Common myeloid progenitor, CD34-positive (primary cell): Measurements from ENCODE around the gene BORCS5.
"Not testable (repeated sequence)": the region's sequence is repeated elsewhere in the genome, so short reads cannot be mapped to it uniquely, and the experiment has no call there.

ENCODE experiments used
- CTCF ChIA-PET: fragments of 350-600 bp; sonication (Branson Sonifier 250); formaldehyde crosslinking; loops from one replicate; lab custom pipeline; 2021; ENCODE audit warnings: antibody characterized with exemption; lab: Charles Lee
- POLR2A ChIA-PET: fragments of 350-600 bp; sonication (Branson Sonifier 250); formaldehyde crosslinking; loops from one replicate; lab custom pipeline; 2021; ENCODE audit warnings: antibody characterized with exemption; lab: Charles Lee
- DNase-seq, 3 donors: peaks; one replicate each; pipeline versions ENCODE4 v3.0.0 to v3.0.0-alpha.2; 2013
- H3K27ac ChIP-seq, 2 experiments: 1 replicate in 1 of 2; 2 replicates in 1 of 2; pipeline ENCODE4 v1.7.0; 2013; ENCODE audit warnings: inconsistent platforms in 2 of 2, low read length in 2 of 2, mild to moderate bottlenecking in 2 of 2, low read depth in 1 of 2, moderate library complexity in 1 of 2; ENCODE audit not compliant: severe bottlenecking in 2 of 2, insufficient read depth in 1 of 2, poor library complexity in 1 of 2
- H3K27me3 ChIP-seq, 5 experiments: replicated peaks in 2 of 5; 1 replicate in 3 of 5; 2 replicates in 2 of 5; pipeline versions ENCODE4 v1.6.1 to v1.7.0; 2013; ENCODE audit warnings: low read length in 4 of 5, mild to moderate bottlenecking in 2 of 5, moderate library complexity in 2 of 5, inconsistent platforms in 1 of 5; ENCODE audit not compliant: insufficient read depth in 5 of 5, control insufficient read depth in 4 of 5
- H3K36me3 ChIP-seq, 4 experiments: 1 replicate in 2 of 4; 2 replicates in 2 of 4; pipeline versions ENCODE4 v1.6.1 to v1.7.0; 2013; ENCODE audit warnings: low read length in 3 of 4, control low read depth in 1 of 4, mild to moderate bottlenecking in 1 of 4; ENCODE audit not compliant: control insufficient read depth in 4 of 4, insufficient read depth in 4 of 4
- H3K4me1 ChIP-seq, 4 experiments: 1 replicate in 3 of 4; 2 replicates in 1 of 4; pipeline versions ENCODE4 v1.6.1 to v1.7.1; 2013; ENCODE audit warnings: low read length in 3 of 4, mild to moderate bottlenecking in 3 of 4, control low read depth in 1 of 4, inconsistent platforms in 1 of 4, moderate library complexity in 1 of 4; ENCODE audit not compliant: control insufficient read depth in 4 of 4, insufficient read depth in 4 of 4; ENCODE audit errors: control extremely low read depth in 1 of 4
- H3K4me3 ChIP-seq, 7 experiments: 1 replicate in 4 of 7; 2 replicates in 3 of 7; pipeline versions ENCODE4 v1.5.1 to v1.7.0; 2013; ENCODE audit warnings: mild to moderate bottlenecking in 7 of 7, low read length in 6 of 7, moderate library complexity in 6 of 7, inconsistent platforms in 2 of 7, low read depth in 2 of 7, control low read depth in 1 of 7; ENCODE audit not compliant: insufficient read depth in 4 of 7, control insufficient read depth in 1 of 7; ENCODE audit errors: extremely low read depth in 1 of 7
- H3K9me3 ChIP-seq, 5 experiments: 1 replicate in 4 of 5; 2 replicates in 1 of 5; pipeline versions ENCODE4 v1.6.1 to v1.7.1; 2013; ENCODE audit warnings: low read length in 4 of 5, mild to moderate bottlenecking in 2 of 5, inconsistent platforms in 1 of 5, low read depth in 1 of 5, moderate library complexity in 1 of 5; ENCODE audit not compliant: control insufficient read depth in 4 of 5, insufficient read depth in 2 of 5; ENCODE audit errors: control extremely low read depth in 1 of 5
- WGBS: methylation state at CpG from one replicate; pipeline ENCODE4 v1.1.5; 2013; ENCODE audit not compliant: insufficient coverage; 5-methylcytosine and 5-hydroxymethylcytosine counted together

Gene BORCS5

DNA sequence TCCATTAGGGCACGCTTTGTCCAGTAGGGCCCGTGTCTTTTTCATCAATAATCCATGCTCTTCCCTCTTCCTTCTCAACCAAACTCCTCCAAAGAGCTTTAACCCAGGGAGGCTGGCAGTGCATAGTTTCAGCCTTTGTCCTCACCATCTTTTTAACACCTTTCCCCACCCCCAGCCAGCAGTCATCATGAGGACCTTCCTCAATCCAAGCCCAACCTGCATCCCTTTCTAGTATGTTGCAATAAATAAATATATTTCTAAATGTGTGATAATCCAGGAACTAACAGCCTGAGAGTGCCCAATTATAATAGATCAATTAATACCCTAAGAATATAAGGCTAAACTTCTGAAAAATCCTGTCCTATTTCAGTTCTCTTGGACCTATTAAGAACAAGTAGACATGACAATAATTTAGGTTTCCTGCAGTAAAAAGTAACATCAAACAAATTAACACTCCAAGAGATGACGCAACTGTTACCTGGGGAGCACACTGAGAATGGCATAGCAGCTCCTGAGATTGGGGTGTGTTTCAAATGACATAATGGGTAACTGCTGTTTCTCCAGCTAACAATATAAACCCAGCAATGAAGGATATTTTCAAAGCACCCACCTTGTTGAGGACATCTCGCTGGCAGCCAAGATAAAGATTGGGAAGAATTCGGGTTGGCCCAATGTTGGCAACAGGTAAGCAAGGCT, 143.2 kb downstream of the BORCS5 start:
- ChIA-PET CTCF (no interaction called here), POLR2A (no interaction called here)
- Histone ChIP-seq H3K4me3 (no peak overlapping the region), H3K9me3 (no peaks in the 10 kb centered on the region), H3K36me3 (no peaks in the 10 kb centered on the region), H3K27me3 (no peaks in the 10 kb centered on the region), H3K27ac (no peak overlapping the region), H3K4me1 (no peaks in the 10 kb centered on the region)
- no peak for DNase-seq
- 100% methylated on average over 4 of the region's 5 CpGs for WGBS

DNA sequence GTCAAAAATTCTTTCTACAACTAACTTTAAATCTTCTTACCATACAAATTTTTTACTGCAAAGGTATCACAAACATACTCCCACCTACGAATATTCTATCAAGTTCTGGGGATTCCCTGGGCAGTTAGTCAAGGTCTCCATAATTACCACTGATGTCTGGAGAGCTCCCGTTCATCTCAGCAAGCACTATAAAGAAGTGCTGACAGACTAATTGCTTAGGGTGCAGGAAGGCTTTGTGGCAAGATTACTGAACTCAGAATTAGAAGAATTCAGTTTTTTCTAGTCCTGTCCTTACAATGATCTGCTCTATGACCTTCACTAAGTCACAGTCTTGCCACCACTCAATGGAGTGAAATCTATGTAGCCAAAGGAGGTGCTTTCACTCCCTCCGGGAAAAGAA, 144.2 kb downstream of the BORCS5 start:
- Histone ChIP-seq H3K4me3 (no peak overlapping the region), H3K27me3 (no peaks in the 10 kb centered on the region), H3K36me3 (no peaks in the 10 kb centered on the region), H3K4me1 (no peaks in the 10 kb centered on the region), H3K9me3 (no peaks in the 10 kb centered on the region), H3K27ac (no peak overlapping the region)
- 80% methylated on average over 1 of the region's 3 CpGs for WGBS
- POLR2A ChIA-PET = no interaction called here
- CTCF ChIA-PET = no interaction called here
- no peak for DNase-seq

DNA sequence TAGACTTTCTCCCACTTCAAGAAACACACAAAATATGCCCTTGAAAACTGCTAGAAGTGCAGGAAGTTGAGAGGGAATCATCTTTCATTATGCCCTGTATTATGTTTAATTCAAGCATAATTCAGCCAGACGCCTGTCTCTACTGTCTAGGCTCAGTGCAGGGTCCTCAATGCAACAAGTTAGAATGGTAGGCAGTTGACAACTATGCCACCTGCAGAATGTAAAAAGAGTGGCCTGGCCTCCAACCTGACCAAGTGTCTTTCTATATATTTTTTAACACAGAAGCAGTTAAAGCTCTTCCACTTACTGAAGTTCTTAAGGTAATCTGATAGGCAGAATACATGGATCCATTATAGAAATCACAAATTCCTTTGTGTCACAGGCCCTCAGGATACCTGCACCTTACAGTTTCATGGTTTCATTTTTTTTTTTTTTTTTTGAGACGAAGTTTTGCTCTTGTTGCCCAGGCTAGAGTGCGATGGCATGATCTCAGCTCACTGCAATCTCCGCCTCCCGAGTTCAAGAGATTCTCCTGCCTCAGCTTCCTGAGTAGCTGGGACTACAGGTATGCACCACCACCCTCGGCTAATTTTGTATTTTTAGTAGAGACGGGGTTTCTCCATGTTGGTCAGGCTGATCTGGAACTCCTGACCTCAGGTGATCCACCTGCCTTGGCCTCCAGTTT, 145.4 kb downstream of the BORCS5 start:
- H3K36me3 ChIP-seq, DNase-seq, H3K4me1 ChIP-seq, H3K9me3 ChIP-seq, CTCF ChIA-PET, H3K27me3 ChIP-seq, H3K4me3 ChIP-seq, H3K27ac ChIP-seq: not testable (repeated sequence)
- 97% methylated on average over 5 of the region's 7 CpGs for WGBS
- POLR2A ChIA-PET = interaction anchor here (0.6 kb wide), 1 partner anchor 25 kb away, joined by 3 read pairs; no protein-coding TSS in a partner anchor

DNA sequence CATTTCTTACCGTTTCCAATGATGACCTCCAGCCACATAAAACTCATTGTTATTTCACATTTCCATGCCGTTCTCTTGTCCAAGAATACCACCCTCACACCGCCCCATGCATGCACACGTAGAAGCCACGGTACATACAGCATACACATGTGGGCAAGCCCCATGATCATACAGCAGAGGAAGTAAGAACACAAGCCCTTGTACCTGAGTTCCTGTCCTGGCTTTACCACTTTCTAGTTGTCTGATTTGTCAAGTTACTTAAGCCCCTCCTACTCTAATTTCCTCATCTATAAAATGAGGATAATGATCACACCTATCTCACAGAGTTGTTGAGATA, 145.9 kb downstream of the BORCS5 start:
- no peak for DNase-seq
- ChIA-PET POLR2A (interaction anchor here (0.6 kb wide), 1 partner anchor 25 kb away, joined by 3 read pairs; no protein-coding TSS in a partner anchor), CTCF (no interaction called here)
- Histone ChIP-seq H3K4me3 (no peak overlapping the region), H3K27me3 (no peaks in the 10 kb centered on the region), H3K4me1 (no peaks in the 10 kb centered on the region), H3K36me3 (no peaks in the 10 kb centered on the region), H3K27ac (no peak overlapping the region), H3K9me3 (no peaks in the 10 kb centered on the region)
- 99% methylated on average over 5 of the region's 5 CpGs for WGBS

DNA sequence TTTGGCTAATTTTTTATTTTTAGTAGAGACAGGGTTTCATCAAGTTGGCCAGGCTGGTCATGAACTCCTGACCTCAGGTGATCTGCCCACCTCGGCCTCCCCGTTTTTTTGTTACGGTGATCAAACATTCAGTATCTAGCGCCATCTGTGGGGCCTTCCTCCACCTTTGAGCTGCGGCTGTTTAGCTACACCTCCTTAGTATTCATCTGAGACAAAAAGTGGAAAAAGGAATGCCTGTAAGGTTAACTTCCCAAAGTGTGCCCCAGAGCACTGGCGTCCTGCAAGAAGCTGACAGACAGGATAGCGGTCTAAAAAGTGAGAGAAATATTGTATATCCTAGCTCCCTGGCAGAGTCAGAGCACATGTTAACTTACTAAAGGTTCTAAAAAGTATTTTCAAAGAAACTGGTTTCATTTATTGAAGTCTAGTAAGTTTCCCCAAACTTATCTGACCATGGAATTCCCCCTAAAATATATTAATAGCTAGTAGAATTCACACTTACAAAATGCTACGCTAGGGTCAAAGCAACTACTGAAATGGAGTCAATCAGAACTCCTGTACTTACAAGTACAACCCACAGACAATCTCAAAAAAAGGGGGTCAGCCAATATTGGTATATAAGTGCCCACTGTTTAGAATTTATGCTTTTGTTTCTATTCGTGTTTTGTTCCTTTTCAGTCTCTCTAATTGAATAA, 146.7 kb downstream of the BORCS5 start:
- CTCF ChIA-PET = no interaction called here
- WGBS = 100% methylated on average over 3 of the region's 9 CpGs
- Histone ChIP-seq H3K27ac (no peak overlapping the region), H3K4me1 (no peaks in the 10 kb centered on the region), H3K27me3 (no peaks in the 10 kb centered on the region), H3K36me3 (no peaks in the 10 kb centered on the region), H3K9me3 (no peaks in the 10 kb centered on the region), H3K4me3 (no peak overlapping the region)
- no peak for DNase-seq
- POLR2A ChIA-PET = no interaction called here

DNA sequence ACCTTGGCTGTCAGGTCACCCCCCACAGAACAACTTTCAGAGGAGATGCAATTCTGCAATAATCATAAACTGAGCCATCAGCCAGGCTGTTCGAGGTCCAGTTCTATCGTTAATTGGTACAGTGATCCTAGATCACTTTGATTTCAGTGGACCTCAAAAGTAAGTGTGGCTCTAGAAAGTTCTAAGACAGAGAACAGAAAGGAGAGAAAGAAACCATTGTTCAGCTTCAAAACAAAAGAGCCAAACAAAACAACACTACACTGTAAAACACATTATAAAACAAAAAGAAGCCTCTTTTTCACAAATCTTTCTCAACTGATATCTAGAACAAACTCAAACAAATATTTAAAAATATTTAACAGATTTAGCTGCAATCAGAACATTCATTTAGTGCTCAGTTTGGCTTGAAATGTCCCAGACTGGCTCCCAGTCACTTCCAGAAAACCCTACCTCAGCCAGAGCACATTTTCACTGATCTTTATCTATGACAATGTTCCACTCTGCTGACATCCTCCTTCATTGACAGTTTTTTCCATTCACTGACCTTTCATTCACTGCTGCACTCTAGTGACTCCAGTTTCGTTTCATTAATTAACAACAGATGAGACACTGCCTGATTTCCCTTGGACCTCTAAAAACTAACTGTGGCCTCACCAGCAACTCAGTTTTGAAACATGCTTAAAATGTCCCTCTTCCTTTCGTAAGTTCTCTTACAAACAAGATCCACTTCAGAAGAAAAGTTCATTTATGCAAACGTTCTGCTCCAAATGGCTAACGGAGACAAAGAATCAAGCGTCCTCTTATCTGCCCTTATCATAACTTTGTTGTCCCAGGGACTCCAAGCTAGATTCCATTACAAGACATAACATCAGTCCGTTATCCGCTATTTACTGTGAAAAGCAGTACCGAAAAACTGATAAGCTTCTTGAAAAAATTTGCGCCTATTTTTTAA, 148.9 kb downstream of the BORCS5 start:
- POLR2A ChIA-PET = no interaction called here
- Histone ChIP-seq H3K27me3 (no peaks in the 10 kb centered on the region), H3K4me3 (no peak overlapping the region), H3K4me1 (no peaks in the 10 kb centered on the region), H3K36me3 (no peaks in the 10 kb centered on the region), H3K27ac (no peak overlapping the region), H3K9me3 (no peaks in the 10 kb centered on the region)
- WGBS = 99% methylated on average over 10 of the region's 11 CpGs
- CTCF ChIA-PET = interaction anchor here (1.1 kb wide), 1 partner anchor 10 kb away, joined by 3 read pairs; no protein-coding TSS in a partner anchor
- DNase-seq = no peak
